HG03342 (cell line): ENCODE data around the gene EIF2D.
A peak's percentile ranks its signal among the peaks of the same experiment; 100 is the strongest.
"Not testable (repeated sequence)": the region's sequence is repeated elsewhere in the genome, so short reads cannot be mapped to it uniquely, and the experiment has no call there.

Experiments
- ATAC-seq: cut with Tn5 transposase; IDR thresholded peaks from one replicate; pipeline ENCODE4 v1.9.1; 2021; ENCODE audit warnings: mild to moderate bottlenecking, moderate library complexity; ENCODE audit not compliant: unreplicated experiment

EIF2D gene

DNA sequence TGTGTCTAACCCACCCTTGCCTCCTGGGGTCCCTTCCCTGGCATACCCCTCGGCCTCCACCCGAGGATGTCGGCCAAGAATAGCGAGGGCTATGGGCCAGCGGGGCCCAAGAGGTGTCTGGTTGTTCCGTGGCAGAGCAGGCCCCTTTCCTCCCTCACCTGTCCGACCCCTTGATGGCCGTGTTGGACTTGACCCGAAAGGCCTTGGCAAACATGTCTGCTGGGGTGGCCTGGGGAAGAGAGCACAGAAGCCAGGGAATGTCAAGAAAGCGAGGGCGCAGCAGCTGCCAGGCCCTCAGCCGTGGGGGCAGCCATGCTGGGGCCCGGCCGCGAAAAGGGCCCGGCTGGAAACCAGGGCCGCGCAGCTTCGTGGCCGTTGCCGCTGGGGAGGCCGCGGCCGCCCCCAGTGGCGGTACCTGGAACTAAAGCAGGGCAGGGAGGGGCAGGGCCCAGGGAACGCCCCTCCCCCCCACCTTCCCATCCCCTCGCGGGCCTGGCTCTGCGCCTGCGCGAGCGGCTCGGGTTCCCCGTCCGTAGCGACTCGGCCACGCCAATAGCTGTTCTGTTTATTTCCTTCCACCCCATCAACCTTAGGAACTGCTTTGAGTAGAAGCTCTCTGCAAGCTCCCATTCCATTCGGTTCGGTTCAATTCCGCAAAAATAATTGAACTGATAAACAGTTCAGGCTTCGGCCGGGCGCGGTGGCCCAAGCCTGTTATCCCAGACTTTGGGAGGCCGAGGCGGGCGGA lies at the start of gene EIF2D:
EIF2D (minus strand) TSS at position 337 of the 748 bp plus-strand sequence; CDS start at position 214, 123 bp downstream.
- peak; percentile 90 for ATAC-seq

DNA sequence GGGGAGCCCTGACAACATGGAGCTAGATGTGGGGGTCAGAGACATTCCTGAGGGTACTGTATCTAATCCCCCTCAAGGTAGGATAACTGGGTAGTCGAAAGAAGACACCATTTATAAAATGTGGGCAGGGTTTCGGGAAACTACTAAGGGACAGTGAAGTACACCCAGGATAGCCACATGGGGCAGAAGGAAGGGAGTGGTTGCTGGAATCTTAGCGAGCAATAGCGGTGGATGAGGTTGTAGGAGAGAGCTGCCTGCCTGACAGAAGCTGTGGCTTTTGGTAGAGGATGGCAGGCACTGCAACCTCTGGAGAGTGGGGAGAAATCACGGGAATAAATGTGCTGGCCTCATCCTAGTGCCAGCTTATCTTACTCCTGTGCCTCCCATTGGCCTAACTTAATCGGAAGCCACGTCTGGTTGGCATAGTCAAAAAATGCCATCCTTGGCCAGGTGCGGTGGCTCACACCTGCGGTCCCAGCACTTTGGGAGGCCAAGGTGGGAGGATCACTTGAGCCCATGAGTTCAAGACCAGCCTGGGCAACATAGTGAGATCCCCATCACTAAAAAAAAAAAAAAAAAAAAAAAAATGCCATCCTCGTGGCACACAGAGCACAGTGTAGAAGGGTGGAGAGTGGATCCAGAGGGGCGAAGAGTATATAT lies 49.0 kb upstream of the EIF2D start:
- no peak for ATAC-seq

DNA sequence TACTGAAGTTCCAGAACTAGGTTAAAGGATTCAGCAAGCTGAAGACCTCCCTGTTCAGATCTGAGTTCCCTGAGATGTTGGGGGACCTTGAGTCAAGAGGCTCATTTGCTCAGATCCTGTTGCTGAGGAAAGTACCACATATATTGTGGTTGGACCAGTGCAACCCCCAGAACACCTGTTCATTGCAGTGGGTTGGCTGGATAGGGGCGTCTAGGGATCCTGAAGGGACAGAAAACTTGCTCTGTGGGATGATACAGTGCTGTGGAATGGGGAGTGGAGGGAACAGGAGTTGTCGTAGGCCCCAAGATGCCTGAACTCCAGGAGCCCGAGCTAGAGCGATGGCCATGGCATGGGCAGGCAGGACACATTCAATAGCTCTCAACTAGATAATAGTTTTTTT lies 47.9 kb upstream of the EIF2D start:
- ATAC-seq = no peak

- ATAC-seq = no peak
Measured at GRCh38 chr1:206658981-206659273, 46.7 kb upstream of the EIF2D start.

DNA sequence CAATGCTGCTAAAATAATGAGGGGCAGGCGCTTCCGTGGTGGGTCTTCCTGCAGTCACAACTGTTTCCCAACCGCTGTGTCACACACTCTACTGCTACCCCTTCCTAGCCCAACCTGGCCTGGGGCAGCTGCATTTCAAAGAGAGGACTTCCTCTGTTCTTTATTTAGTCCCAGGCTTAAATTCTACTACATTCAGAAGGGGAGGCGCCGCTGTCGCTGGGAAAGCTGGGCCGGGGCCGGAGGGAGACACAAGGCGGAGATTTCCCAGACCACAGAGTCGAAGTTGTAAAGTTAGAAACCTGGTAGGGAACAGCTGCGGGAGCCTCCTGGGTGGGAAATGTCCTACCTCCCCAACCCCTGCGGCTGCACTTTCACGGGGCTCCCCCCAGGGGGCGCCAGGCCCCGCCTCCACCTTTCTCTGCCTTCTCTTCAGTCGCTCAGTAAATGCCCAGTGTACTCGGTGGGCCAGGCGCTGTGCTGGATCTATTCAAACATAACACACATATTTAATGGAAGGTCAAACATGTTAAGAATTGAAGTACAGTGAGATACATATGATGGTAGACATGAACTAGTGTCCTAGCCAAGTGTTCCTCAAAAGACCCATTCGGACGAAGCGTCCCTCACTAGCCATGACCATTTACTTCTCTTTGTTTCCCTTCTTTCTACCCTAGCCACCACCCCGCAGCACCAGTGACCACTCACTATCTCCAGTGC lies 46.2 kb upstream of the EIF2D start:
- ATAC-seq = peak; percentile 62

DNA sequence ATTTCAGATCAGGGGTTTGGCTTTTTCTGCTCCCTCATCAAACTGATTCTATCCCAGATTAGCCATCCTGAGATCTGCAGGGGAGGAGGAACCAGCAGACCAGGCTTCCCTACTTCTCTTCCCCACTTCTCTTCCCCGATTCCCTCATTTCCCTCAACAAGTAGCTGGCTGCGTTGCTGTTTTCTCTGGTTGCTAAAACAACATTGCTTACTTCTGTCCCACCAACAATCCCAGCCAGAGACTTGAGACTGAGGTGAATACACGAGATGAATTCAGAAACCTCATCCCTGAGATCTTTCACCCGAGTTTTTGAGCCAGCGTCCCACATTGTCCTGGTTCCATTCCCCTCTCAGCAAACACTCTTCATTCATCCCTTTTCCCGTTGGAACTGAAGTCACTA lies 45.5 kb upstream of the EIF2D start:
- ATAC-seq = no peak

- no peak for ATAC-seq
Measured at GRCh38 chr1:206656936-206657335, 44.7 kb upstream of the EIF2D start.

DNA sequence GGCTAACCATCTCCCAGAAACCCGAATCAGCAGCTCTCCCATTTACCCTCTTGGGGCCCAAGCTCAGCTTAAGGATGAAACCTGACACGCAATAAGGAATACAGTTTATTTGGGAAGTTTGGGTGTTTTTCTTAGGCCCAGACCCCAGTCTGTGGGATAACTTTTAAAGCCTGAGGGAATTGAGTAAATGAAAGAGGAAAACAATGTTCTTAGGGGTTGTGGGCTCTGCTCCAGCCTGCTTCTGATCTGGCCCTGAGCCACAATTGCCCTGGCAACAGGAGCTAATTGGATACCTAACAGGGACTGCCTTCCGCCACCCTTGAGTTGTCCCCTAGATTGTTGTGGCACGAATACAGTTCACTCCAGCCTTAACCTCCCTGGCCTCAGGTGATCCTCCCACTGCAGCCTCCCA lies 43.2 kb upstream of the EIF2D start:
- ATAC-seq = no peak

GRCh38 chr1:206654828-206655227 lies 42.6 kb upstream of the EIF2D start:
- ATAC-seq = no peak

GRCh38 chr1:206653715-206654459 lies 41.6 kb upstream of the EIF2D start:
- no peak for ATAC-seq

DNA sequence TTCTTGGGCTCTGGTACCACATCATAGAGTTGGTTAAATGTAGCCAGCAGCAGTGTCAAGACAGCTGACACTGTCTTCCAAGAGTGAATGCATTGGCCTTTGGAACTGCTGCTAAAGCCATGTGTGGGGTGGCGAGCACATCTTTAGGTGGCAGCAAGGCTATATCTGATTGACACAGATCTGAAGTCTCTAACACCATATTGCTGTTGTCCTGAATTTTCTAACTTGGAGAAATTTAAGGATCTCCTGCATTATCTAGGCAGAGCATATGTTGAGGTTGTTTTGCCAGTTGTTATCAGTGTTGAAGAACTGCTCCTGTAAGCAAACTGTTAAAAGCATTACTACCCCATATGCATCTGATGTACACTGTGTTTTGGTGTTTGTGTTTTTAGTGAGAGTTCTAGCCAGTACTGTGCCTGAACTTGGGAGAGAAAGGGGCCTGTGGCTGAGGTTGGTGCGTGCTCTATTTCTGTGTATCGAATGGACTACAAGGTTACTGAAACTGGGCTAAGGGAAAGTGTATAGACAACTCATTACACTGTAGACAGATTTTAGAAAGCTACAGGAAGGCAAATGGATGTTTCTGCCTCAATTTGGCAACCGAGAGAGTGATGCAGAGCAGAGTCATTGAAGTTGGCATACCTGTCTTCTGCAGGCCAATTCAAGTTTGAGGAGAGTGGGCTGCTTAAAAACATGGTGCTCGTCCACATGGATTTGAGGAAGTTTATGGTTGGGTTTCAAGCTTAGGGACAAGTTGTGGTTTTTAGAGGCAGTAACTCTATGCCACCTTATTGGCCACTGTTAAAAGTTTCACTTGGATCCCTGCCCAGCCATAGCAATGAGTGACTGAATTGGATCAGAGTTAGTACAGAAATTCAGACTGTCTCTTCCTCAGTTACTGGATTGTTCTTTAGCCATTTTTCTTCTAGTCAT lies 40.0 kb upstream of the EIF2D start:
- no peak for ATAC-seq

GRCh38 chr1:206651014-206651413 lies 38.7 kb upstream of the EIF2D start:
- ATAC-seq = no peak

- no peak for ATAC-seq
Measured at GRCh38 chr1:206649261-206649921, 37.1 kb upstream of the EIF2D start.

DNA sequence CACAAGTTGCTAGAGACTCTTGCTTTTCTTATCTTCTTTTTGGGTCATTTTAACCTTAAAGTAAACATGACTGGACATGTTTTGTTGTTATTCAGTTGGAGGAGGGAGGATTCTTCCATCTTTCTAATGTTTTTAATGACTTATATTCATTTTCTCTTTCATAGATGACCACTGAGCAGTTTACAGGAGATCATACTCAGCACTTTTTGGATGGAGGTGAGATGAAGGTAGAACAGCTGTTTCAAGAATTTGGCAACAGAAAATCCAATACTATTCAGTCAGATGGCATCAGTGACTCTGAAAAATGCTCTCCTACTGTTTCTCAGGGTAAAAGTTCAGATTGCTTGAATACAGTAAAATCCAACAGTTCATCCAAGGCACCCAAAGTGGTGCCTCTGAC lies 35.0 kb upstream of the EIF2D start:
- no peak for ATAC-seq

DNA sequence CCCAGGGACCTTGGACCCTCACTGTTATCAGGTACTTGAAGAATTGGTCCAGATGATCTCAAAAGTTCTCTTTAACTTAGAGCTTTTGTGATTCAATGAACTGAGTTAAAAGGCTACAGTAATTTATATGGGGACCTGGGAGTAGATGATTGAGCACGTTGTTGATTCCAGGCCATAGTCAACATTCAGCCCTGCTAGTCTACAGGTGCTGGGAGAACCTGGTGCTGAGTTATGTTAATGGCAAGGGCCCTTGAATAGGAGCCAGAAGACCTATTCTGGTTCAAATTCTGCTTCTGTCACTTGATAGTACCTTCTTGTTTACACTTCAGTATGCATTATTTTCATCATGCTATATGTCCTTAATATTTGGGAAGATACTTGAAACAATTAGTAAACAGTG lies 34.2 kb upstream of the EIF2D start:
- ATAC-seq = no peak

DNA sequence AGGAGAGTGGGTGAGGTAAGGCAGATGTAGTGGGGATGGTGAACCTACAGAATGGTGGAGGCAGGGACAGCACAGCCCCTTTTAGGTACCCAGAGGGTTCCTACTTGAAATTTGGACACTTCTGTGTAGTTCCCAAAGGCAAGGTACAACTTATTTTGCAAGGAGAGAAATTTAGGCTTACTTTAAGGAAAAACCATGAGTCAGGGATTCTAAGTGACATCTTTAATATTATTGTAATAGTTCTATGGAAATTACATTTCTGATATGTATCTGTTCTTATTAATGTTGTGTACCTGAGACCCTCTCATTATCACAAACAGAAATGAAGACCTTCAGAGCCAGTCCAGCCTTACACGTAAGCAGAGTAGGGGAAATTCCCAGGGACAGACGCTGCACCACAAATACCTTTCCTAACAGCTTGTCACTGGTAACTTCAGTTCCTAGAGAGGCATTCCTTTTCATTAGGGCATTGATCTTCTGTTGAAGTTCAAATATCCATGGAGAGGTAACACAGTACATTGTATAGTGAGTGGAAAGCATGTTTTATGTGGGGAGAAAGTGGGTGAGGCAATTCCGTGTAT lies 30.9 kb upstream of the EIF2D start:
- ATAC-seq = no peak

DNA sequence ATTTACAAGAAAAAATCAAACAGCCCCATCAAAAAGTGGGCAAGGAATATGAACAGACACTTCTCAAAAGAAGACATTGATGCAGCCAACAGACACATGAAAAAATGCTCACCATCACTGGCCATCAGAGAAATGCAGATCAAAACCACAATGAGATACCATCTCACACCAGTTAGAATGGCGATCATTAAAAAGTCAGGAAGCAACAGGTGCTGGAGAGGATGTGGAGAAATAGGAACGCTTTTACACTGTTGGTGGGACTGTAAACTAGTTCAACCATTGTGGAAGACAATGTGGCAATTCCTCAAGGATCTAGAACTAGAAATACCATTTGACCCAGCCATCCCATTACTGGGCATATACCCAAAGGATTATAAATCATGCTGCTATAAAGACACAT lies 29.8 kb upstream of the EIF2D start:
- ATAC-seq = not testable (repeated sequence)

DNA sequence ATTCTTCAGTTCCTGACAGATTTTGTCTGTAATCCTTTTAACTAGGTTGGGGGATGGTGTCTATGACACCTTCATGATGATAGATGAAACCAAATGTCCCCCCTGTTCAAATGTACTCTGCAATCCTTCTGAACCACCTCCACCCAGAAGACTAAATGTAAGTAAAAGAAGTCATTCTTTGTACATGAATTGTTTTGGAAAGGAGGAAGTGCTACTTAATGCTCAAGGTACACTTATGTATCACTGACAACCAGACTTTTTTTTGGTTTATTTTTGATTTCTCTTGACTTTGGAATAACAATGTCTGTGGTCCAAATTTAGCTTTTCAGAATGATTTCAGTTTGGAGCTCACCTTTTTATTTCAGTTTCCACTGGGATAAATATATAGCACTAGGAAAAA lies 25.3 kb upstream of the EIF2D start:
- no peak for ATAC-seq

DNA sequence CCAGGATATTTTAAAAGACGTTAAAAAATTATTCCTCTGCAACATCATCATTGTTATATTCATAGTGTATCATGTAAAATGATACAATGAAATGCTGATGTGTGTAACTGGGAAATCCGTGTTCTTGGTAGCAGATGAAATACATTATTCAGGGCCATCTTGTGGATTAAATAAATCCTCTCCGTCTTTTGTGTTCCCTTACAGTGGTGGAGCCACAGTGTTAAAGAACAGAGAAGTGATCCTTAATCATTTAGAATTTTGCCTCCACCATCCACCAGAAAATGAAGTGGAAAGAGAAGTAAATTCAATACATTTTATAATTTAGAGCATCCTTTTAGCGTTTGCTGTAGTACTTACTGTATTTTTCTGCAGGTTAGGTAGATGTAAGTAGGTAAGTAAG lies 24.4 kb upstream of the EIF2D start:
- no peak for ATAC-seq

GRCh38 chr1:206635978-206636345 lies 23.7 kb upstream of the EIF2D start:
- ATAC-seq = peak; percentile 13
